ENCODE data around the gene ATXN2.

DNA sequence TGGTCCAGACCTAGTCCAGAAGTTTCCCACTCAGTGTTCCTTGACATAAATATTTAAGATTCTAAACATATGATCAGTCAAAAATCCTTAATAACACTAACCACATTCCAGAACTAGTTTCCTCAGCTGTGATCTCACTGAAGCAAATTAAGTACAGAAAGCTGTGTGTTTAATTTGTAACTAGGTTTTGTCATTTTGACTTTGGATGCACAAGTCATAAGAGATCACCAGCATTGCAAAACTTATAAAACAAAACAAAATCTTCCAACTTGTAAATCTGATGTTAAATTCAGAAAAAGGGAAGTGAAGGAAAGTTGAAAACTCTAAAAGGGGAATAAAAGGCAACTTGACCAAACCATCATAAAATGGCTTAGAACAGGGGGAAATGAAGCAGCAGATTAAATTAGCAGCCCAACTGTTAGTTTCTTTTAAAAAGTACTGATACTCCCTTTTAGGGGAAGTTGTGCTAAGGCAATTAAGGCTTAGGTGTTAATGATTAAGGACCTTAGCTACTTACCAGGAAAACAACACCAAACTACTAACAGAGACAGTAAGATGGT, 136.8 kb downstream of the ATXN2 start:
- TF ChIP-seq, protein P1, sequence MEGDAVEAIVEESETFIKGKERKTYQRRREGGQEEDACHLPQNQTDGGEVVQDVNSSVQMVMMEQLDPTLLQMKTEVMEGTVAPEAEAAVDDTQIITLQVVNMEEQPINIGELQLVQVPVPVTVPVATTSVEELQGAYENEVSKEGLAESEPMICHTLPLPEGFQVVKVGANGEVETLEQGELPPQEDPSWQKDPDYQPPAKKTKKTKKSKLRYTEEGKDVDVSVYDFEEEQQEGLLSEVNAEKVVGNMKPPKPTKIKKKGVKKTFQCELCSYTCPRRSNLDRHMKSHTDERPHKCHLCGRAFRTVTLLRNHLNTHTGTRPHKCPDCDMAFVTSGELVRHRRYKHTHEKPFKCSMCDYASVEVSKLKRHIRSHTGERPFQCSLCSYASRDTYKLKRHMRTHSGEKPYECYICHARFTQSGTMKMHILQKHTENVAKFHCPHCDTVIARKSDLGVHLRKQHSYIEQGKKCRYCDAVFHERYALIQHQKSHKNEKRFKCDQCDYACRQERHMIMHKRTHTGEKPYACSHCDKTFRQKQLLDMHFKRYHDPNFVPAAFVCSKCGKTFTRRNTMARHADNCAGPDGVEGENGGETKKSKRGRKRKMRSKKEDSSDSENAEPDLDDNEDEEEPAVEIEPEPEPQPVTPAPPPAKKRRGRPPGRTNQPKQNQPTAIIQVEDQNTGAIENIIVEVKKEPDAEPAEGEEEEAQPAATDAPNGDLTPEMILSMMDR (IDR thresholded peaks at IDR 0.05; ENCODE audit: low read length): no peak
- TF ChIP-seq EZH2 (optimal IDR thresholded peaks at IDR 0.05; ENCODE audit: low read depth, low read length): no peak

All from MM.1S (cell line).